HG03469 (cell line): ENCODE results near the gene ANKRD60.

Experiments used
- ATAC-seq: cut with Tn5 transposase; IDR thresholded peaks from one replicate; pipeline ENCODE4 v1.9.1; 2021; ENCODE audit warnings: mild to moderate bottlenecking, moderate library complexity, moderate number of reproducible peaks; ENCODE audit not compliant: unreplicated experiment

Gene ANKRD60

GRCh38 chr20:58228484-58229197, at the start of gene ANKRD60:
TSS of gene ANKRD60 (minus strand) at chr20:58228653. CDS start at chr20:58228653, 0 bp downstream.
- no peak for ATAC-seq

GRCh38 chr20:58277578-58278472, 49.4 kb upstream of the ANKRD60 start:
- no peak for ATAC-seq

- ATAC-seq: no peak
Observed at GRCh38 chr20:58277107-58277506, 48.7 kb upstream of the ANKRD60 start.

GRCh38 chr20:58274384-58274783, 45.9 kb upstream of the ANKRD60 start:
- ATAC-seq: no peak

GRCh38 chr20:58271606-58272351, 43.3 kb upstream of the ANKRD60 start:
- no peak for ATAC-seq

GRCh38 chr20:58268936-58269619, 40.6 kb upstream of the ANKRD60 start:
- ATAC-seq: no peak

- ATAC-seq: no peak
Observed at GRCh38 chr20:58268421-58268821, 40.0 kb upstream of the ANKRD60 start.

- ATAC-seq: no peak
Observed at GRCh38 chr20:58267389-58268215, 39.1 kb upstream of the ANKRD60 start.

- ATAC-seq: no peak
Observed at GRCh38 chr20:58264271-58264670, 35.8 kb upstream of the ANKRD60 start.

- no peak for ATAC-seq
Observed at GRCh38 chr20:58261660-58262059, 33.2 kb upstream of the ANKRD60 start.

GRCh38 chr20:58260006-58260405, 31.6 kb upstream of the ANKRD60 start:
- no peak for ATAC-seq

GRCh38 chr20:58256842-58257241, 28.4 kb upstream of the ANKRD60 start:
- ATAC-seq: no peak

GRCh38 chr20:58256307-58256706, 27.9 kb upstream of the ANKRD60 start:
- ATAC-seq: no peak

- no peak for ATAC-seq
Observed at GRCh38 chr20:58254890-58255289, 26.4 kb upstream of the ANKRD60 start.

- ATAC-seq: no peak
Observed at GRCh38 chr20:58251979-58252591, 23.6 kb upstream of the ANKRD60 start.

GRCh38 chr20:58251348-58251978, 23.0 kb upstream of the ANKRD60 start:
- no peak for ATAC-seq

GRCh38 chr20:58246346-58246745, 17.9 kb upstream of the ANKRD60 start:
- no peak for ATAC-seq

GRCh38 chr20:58245931-58246330, 17.5 kb upstream of the ANKRD60 start:
- no peak for ATAC-seq
